Keratinocyte (primary cell): ENCODE results near the gene C19orf85.
A peak's percentile ranks its signal among the peaks of the same experiment; 100 is the strongest.

ENCODE experiments used
- CTCF ChIP-seq, 3 experiments: IDR thresholded peaks in 1 of 3; conservative IDR thresholded peaks in 1 of 3; optimal IDR thresholded peaks in 1 of 3; 2 replicates in 2 of 3; 3 replicates in 1 of 3; pipeline versions ENCODE3 to v1.5.1; 2011; ENCODE audit warnings: low read length in 3 of 3, mild to moderate bottlenecking in 3 of 3, moderate library complexity in 2 of 3, control low read depth in 1 of 3, inconsistent platforms in 1 of 3; ENCODE audit not compliant: insufficient read depth in 2 of 3; ENCODE audit errors: extremely low read depth in 1 of 3
- EZH2 ChIP-seq: IDR thresholded peaks from one replicate; pipeline ENCODE4 v1.6.1; 2012; ENCODE audit warnings: inconsistent platforms, mild to moderate bottlenecking, low read length, moderate library complexity

- no peak for TF ChIP-seq CTCF (optimal IDR thresholded peaks at IDR 0.05 in 1 of 3, IDR thresholded peaks at IDR 0.05 in 1 of 3, conservative IDR thresholded peaks at IDR 0.05 in 1 of 3; ENCODE audit: extremely low read depth in 1 of 3, insufficient read depth in 2 of 3, low read length in 3 of 3)
- peak; percentile 75 for TF ChIP-seq EZH2
Observed at GRCh38 chr19:55443045-55443823, 21.3 kb downstream of the C19orf85 start, which contains the start of gene SHISA7.
